GM08714 (cell line): ENCODE results near the gene IFT57.

Source experiments
- H3K4me3 ChIP-seq: fragments of 200-500 bp; sonication (Bioruptor generic); 2 replicates; pipeline ENCODE4 v1.5.1; 2014; ENCODE audit warnings: mild to moderate bottlenecking, low read length, inconsistent platforms
- ZNF274 ChIP-seq: IDR thresholded peaks from 2 replicates; pipeline ENCODE4 v1.6.1; 2012; ENCODE audit warnings: mild to moderate bottlenecking, low read depth, low read length

IFT57 gene

DNA sequence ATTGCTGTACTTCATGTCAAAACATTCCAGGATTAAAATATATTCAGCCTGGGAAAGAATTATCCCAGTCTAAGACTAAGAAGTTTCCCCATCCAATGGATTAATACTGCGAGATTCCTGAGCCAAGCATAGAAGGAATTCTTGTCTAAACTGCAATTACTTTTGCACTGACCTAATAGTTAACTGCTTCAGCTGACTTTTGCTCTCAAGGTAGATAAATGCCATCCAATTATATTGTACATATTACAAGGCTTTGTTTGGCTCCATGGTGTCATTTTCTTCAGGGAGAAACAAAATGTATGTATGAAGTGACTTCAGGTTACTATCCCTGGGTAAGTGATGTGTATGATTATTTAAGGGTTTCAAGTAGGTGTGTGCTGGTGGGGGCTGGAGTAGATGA lies 6.1 kb upstream of the IFT57 start:
- H3K4me3 ChIP-seq = no peak overlapping the region
- no peak for TF ChIP-seq ZNF274

DNA sequence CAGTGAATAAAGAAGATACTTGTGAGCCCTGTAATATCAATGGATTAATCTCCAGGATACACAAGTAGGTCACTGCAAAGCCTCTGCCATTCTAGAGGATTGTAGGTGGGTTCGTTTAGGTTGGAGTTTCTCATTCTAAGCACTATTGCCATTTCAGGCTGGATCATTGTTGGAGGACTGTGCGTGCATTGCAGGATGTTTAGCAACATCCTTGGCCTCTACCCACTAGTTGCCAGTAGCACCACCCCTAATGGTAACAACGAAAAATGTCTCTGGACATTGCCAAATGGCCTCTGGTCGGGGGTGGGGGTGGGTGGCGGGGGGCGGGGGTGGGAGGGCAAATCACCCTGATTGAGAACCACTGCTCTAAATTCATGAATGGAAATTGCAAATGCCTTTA lies 4.9 kb upstream of the IFT57 start:
- no peak overlapping the region for H3K4me3 ChIP-seq
- no peak for TF ChIP-seq ZNF274

DNA sequence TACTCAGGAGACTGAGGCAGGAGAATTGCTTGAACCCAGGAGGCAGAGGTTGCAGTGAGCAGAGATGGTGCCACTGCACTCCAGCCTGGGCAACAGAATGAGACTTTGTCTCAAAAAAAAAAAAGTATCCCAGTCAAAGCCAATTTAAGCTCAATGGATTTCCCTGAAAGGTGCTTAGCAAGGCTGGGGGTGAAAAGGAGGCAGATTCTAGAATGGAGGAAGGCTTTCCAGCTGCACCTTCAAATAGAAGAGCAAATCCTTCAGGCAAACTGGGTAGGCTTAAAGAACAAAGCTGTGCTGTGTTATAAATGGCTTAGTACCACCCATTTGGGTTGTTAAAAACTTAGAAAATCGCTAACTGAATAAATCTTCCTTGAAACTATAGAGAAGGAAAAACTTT lies 3.0 kb upstream of the IFT57 start:
- TF ChIP-seq ZNF274 = no peak
- H3K4me3 ChIP-seq = no peak overlapping the region

DNA sequence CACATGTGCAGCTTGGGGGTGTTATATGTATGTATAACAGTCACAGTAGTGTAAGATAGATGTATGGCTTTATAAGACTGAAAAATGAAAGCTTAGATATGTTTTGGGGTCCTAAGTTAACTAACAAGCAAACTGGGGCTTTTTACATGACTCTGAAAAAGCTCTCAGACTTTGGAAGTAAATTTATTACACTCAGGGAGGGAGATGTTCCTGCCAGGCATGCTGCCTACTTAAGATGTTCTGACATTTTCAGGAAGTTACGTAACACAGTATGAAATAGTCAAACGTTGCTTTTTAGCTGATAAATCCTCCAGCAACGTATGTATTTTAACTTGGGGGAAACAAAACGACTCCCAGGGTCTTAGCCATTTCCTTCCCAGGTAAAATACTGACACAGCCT lies 1.7 kb upstream of the IFT57 start:
- no peak overlapping the region for H3K4me3 ChIP-seq
- TF ChIP-seq ZNF274 = no peak

DNA sequence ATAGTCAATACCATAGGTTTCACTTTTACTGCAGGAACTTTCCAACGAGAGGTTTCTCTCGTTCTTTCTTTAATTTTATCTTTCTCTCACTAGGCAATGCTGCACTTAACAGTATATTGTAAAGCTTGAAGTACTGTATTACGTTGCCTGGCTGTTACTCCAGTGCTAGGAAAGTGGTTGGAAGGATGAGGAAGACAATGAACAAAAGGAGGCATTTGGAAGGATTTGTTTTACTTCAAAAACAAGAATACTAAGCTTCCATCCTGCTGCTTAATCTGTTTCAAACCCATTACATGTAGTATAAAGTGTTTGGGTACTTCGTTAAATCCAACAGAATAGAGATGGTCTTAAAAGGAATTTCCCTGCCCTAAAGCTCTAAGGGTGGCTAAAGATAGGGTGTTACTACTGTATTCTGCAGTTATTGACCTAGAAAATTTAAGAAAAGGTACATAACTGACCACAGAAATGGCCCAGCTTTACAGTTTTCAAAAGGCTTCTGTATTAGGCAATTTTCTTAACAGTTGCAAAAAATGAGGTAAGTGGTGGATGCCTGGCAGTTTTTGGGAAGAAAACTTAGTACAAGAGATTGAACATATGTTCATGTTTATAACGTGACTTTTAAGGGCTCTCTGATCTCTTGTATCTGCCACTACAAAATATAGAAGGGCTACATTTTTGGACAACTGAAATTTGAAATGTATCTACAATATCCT lies 785 bp upstream of the IFT57 start:
- TF ChIP-seq ZNF274 = no peak
- H3K4me3 ChIP-seq = peak overlapping the region; percentile 72

DNA sequence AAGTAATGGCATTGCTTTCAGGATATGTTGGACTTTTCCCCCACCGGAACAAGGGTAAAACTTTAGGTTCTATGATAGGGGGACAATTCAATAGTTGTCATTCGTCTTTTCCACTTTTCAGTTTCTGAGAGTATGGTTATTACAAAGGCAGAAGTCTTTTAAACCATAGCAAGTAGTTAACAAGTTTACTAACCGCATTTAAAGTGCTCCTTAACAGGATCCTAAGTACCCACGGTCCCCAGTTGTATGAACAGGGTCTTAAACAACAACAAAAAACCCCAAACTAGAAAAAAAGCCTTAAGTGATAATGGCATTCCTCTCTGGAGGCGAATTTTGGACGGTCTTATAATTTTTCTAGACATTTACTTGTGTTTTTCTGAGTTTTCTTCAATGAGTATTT lies 831 bp downstream of the IFT57 start:
- no peak for TF ChIP-seq ZNF274
- peak overlapping the region; percentile 63 for H3K4me3 ChIP-seq

DNA sequence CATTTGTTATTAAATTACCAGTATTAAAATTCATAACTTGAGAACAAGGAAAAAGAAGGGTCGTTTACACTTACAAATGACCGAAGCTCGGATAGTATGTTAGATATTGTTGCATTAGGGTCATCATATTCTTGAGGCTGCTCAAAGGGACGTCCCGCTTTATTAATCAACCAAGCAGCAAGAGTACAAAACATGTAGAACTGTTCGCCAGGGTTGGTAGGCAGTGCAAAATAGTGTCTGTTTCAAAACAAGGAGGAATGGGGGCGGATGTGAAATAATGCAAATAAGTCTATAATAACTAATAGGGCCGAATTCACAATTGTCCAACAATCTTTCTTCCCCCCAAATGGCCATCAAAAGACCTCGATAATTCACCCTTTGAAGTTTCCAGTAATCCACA lies 2.9 kb downstream of the IFT57 start:
- H3K4me3 ChIP-seq = no peak overlapping the region
- TF ChIP-seq ZNF274 = no peak

DNA sequence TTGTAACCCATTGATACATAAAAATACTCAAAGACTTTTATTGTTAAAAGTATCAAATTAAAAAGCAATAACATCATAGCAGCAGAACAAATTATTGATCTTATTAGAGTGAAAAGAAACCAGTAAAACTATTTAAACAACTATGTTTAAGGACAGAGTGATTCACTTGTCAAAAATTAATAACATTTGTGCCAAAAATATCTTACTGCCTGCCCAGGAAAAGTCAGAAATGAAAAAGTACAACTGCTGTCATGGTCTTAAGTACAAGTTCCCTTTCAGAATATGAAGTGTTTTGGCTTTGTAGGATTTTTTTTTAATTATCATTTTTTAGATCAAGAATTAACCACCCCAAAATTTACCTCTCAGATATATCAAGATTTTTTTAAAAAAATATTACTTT lies 3.4 kb downstream of the IFT57 start:
- H3K4me3 ChIP-seq = no peak overlapping the region

DNA sequence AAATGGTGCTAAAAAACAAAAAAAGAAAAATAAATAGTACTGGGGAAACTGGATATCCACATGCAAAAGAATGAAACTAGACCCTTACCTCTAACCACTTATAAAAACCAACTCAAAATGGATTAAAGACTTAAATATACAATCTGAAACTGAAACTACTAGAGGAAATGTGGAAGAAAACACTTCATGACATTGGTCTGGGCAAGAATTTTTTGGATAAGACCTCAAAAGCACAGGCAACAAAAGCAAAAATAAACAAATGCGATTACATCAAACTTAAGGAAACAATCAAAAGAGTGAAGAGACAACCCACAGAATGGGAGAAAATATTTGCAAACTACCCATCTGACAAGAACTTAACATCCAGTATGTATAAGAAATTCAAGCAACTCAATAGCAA lies 6.4 kb downstream of the IFT57 start:
- TF ChIP-seq ZNF274 = no peak
- no peak overlapping the region for H3K4me3 ChIP-seq

More for the DNA sequence above, 3.4 kb downstream of the IFT57 start:
- no peak for TF ChIP-seq ZNF274

DNA sequence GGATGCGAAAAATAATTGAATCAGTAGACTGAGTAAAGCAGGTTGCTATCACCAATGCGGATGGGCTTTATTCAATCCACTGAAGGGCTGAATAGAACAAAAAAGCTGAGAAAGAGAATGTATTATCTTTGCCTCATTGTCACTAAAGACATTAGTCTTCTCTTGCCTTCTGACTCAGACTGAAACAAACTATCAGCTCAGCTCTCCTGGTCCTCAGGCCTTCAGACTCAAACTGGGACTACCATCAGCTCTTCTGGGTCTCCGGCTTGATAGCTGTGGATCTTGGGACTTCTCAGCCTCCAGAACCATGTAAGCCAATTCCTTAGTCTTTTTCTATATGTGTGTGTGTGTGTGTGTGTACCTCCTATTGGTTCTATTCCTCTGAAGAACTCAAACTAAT lies 12.6 kb downstream of the IFT57 start:
- H3K4me3 ChIP-seq = no peak overlapping the region
- TF ChIP-seq ZNF274 = no peak

DNA sequence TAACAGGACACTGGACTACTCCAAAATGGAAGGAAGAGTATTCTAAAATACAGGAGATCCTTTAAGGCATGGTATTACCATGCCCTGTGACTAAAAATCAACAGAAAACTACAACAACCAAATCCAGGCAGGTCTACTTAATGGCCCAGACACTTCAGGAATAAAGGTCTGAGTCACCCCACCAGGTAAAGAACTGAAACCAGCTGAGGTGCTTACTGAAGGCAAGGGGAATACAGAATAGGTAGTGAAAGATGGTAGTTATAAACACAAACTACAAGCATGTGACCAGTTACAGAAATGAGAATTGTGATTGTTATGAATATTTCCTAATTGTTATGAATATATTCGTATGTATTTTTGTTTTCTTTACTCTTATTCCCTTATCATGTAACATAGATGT lies 13.4 kb downstream of the IFT57 start:
- H3K4me3 ChIP-seq = no peak overlapping the region
- TF ChIP-seq ZNF274 = no peak

DNA sequence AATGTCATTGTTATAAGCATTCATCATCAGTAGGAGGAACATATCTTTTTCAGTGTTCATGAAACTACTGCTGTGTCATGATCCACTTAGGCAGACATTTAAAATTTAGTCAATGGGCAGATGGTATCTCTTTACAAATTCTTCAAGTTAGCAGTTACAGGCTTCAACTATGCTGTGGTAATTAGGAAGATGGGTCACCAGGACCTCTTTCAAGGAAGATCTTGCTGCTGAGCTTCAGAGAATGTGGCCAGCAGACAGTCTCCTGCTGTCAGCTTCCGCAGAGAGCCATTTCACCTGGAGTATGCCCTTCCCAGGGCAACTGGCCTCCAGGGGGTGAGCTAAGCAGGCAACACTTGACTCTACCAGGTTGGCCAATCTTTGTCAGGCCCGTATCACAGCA lies 19.4 kb downstream of the IFT57 start:
- TF ChIP-seq ZNF274 = no peak
- H3K4me3 ChIP-seq = no peak overlapping the region

DNA sequence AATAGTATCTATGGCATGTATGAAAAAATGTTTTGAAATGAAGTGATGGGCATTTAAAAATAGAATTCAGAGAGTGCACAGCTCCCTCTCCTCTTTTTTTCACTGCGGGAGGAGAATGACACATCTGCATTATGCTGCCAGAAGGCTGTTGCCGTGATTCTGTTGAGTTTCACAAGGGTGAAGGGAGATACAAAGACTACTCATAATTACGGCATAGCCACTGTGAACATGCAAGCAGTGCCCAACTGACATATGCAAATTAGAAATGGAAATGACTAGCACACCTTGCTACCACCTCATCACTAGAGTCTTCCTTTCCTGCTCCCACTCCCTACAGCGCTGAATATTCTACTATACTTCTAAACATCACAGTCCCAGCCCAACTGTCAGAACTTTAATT lies 20.1 kb downstream of the IFT57 start:
- H3K4me3 ChIP-seq = no peak overlapping the region
- no peak for TF ChIP-seq ZNF274

DNA sequence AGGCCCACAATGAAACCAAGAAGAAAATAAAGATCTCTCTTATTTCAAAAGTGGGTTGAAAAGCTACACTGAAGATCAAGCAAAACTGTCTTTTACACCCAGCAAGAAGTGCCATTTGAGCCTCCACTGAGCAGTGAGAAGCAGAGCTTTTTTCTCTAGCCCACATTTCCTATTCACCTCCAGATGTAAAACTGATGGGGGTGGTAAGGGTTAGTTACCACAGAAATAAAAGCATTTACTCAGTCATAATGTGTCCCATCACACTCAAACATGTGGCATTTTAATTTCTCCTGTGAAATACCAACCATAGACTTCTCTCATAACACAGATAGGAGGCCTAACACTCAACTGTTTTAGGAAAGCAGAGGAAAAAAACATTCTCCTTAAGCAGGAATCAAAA lies 21.0 kb downstream of the IFT57 start:
- H3K4me3 ChIP-seq = no peak overlapping the region
- TF ChIP-seq ZNF274 = no peak

DNA sequence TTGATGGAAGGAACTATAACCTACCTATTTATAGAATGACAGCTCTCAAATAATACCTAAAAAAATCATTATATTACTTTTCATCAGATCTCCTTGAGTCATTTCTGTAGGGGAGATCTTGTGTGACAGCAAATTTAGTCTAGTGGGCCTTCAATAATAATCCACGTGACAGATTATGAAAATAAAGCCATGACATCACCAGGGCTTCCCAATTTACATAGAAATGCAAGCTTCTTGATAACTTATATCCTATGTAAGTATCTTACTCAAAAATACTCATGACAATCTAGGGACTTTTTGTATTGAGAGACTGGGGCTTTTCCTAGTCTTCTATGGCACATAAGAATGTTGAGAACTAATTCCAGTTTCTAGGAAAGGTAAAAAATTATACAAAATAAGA lies 21.6 kb downstream of the IFT57 start:
- no peak for TF ChIP-seq ZNF274
- H3K4me3 ChIP-seq = no peak overlapping the region

DNA sequence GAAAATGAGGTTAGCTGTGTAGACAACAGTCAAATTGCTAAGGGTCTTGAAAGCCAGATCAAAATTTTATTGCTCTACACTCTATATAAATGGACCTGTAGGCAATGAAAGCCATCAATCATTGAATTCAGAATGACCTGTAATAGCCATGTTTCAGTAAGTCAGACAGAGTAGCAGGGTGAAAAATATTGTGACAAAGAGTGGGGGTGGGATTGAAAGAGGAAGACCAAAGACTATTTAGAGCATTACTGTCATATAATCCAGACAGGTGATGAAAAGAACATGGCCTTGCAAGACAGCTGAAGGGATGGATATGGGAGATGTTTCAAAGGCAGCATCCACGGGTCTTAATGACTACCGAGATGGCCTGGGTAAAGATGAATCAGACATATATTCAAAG lies 22.2 kb downstream of the IFT57 start:
- TF ChIP-seq ZNF274 = no peak

More for the DNA sequence above, 22.2 kb downstream of the IFT57 start:
- no peak overlapping the region for H3K4me3 ChIP-seq
